ENCODE measurements around the gene PRICKLE4.

PRICKLE4 gene

DNA sequence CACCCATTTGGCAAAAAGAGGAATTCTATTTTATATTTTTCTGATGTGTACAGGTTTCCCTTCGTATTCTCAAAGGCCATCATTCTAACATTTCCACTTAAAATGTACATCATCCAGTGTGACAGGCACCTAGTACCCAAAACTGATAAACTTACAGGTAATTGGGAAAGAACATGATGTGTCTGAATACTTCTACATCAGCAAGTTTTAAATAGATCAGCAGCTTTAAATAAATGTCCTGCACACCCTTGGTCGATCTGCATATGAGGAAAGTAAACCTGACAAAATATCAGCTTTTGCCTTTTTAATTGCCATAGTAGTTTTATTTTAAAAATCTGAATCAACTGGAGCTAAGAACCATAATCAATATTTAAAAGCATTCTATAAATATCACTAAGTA is 33.4 kb downstream of the PRICKLE4 start:
- no peak overlapping the region for H3K4me3 ChIP-seq (ENCODE audit: low read depth, low read length)
- POLR2A ChIA-PET, result no interaction called here
- TF ChIP-seq, protein P1, sequence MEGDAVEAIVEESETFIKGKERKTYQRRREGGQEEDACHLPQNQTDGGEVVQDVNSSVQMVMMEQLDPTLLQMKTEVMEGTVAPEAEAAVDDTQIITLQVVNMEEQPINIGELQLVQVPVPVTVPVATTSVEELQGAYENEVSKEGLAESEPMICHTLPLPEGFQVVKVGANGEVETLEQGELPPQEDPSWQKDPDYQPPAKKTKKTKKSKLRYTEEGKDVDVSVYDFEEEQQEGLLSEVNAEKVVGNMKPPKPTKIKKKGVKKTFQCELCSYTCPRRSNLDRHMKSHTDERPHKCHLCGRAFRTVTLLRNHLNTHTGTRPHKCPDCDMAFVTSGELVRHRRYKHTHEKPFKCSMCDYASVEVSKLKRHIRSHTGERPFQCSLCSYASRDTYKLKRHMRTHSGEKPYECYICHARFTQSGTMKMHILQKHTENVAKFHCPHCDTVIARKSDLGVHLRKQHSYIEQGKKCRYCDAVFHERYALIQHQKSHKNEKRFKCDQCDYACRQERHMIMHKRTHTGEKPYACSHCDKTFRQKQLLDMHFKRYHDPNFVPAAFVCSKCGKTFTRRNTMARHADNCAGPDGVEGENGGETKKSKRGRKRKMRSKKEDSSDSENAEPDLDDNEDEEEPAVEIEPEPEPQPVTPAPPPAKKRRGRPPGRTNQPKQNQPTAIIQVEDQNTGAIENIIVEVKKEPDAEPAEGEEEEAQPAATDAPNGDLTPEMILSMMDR (IDR thresholded peaks at IDR 0.05; ENCODE audit: insufficient read depth, low read length, missing control alignments), result no peak
- DNase-seq (ENCODE audit: low read depth, low spot score), result no peak
- CTCF ChIA-PET, result interaction anchor here (1.0 to 8.4 kb wide), 6 partner anchors 10 to 230 kb away, joined by 4 to 46 read pairs (median 6); partner anchors contain the start of genes BYSL, MED20 and TOMM6

DNA sequence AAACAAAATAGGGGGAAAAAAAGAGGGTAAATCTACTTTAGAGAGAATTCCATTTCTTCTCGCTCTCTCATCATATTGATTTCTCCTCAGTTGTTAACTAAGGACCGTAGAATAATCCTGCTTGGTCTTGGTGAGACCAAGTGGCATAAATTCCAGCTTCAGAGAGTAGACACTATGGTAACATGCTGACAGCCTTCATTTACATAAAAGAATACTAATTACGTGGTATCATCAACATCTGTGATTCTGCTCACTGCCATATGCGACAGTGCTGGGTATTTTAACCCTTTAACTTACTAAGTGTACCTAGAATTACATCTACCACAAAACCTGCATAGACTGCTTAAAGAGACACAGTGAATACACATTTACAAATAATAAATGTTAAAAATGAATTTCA is 34.0 kb downstream of the PRICKLE4 start:
- ChIA-PET POLR2A (no interaction called here), CTCF (interaction anchor here (1.2 to 8.4 kb wide), 6 partner anchors 9 to 229 kb away, joined by 3 to 46 read pairs (median 6); partner anchors contain the start of genes BYSL, MED20 and TOMM6)
- TF ChIP-seq, protein P1 (IDR thresholded peaks at IDR 0.05; ENCODE audit: insufficient read depth, low read length, missing control alignments), result no peak
- no peak overlapping the region for H3K4me3 ChIP-seq (ENCODE audit: low read depth, low read length)
- DNase-seq (ENCODE audit: low read depth, low spot score), result no peak

- ChIA-PET CTCF (interaction anchor here (1.2 to 8.4 kb wide), 4 partner anchors 10 to 106 kb away, joined by 3 to 46 read pairs (median 8); partner anchors contain the start of genes BYSL, MED20 and TOMM6), POLR2A (no interaction called here)
- no peak overlapping the region for H3K4me3 ChIP-seq (ENCODE audit: low read depth, low read length)
- TF ChIP-seq, protein P1 (IDR thresholded peaks at IDR 0.05; ENCODE audit: insufficient read depth, low read length, missing control alignments), result no peak
- DNase-seq (ENCODE audit: low read depth, low spot score), result no peak
These were observed 35.0 kb downstream of the PRICKLE4 start for GRCh38 chr6:41815587-41815986.

- TF ChIP-seq, protein P1 (IDR thresholded peaks at IDR 0.05; ENCODE audit: insufficient read depth, low read length, missing control alignments), result no peak
- POLR2A ChIA-PET, result no interaction called here
- DNase-seq (ENCODE audit: low read depth, low spot score), result no peak
- no peak overlapping the region for H3K4me3 ChIP-seq (ENCODE audit: low read depth, low read length)
- CTCF ChIA-PET, result interaction anchor here (0.7 to 8.4 kb wide), 6 partner anchors 10 to 226 kb away, joined by 3 to 46 read pairs (median 4); partner anchors contain the start of gene TOMM6
These were observed 37.9 kb downstream of the PRICKLE4 start for GRCh38 chr6:41818271-41819054.

DNA sequence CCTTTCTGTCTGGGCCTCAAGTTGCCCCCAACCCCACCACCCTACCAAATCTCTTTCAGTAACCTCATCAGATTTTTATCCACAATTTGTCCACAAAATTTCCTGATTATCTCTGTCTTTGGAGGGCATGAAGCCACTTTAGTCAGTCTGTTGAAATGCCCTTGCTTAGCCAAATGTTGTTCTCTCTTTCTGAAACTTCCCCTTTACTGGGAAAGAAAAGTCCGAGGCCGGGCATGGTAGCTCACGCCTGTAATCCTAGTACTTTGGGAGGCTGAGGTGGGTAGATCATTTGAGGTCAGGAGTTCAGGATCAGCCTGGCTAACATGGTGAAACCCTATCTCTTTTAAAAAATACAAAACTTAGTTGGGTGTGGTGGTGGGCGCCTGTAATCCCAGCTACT is 40.7 kb downstream of the PRICKLE4 start:
- ChIA-PET POLR2A (no interaction called here), CTCF (interaction anchor here (1.7 kb wide), 1 partner anchor 20 kb away, joined by 7 read pairs; no protein-coding TSS in a partner anchor)
- TF ChIP-seq, protein P1 (IDR thresholded peaks at IDR 0.05; ENCODE audit: insufficient read depth, low read length, missing control alignments), result no peak

DNA sequence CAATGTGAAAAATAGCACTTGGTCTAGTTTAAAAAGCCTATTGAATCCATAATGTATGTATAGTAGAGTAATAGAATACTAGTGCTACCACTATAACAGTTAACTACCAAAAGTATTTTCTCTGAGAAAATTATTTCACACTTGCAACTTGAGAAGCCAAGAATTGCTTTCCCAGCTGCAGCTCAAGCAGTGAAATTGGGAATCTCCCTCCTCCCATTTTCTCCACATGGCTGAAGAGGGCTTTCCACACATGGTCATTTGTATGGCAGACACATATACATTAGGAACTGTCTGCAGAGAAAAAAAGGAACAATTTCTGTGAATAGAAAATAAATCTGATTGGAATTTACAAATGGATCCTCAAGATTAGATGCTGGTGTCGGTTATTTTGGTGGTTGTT is 41.4 kb downstream of the PRICKLE4 start:
- no peak overlapping the region for H3K4me3 ChIP-seq (ENCODE audit: low read depth, low read length)
- DNase-seq (ENCODE audit: low read depth, low spot score), result no peak
- ChIA-PET POLR2A (no interaction called here), CTCF (no interaction called here)
- TF ChIP-seq, protein P1 (IDR thresholded peaks at IDR 0.05; ENCODE audit: insufficient read depth, low read length, missing control alignments), result no peak

More for the DNA sequence above, 40.7 kb downstream of the PRICKLE4 start:
- no peak overlapping the region for H3K4me3 ChIP-seq (ENCODE audit: low read depth, low read length)
- no peak for DNase-seq (ENCODE audit: low read depth, low spot score)

All from AG04449 (cell line).